NK-92 (cell line): ENCODE results near the gene PPL.
"Not testable (repeated sequence)": the region's sequence is repeated elsewhere in the genome, so short reads cannot be mapped to it uniquely, and the experiment has no call there.

Experiments used
- DNase-seq: peaks from one replicate; lab custom pipeline; 2025; ENCODE audit not compliant: unreplicated experiment; lab: John Stamatoyannopoulos, UW

The PPL gene

GRCh38 chr16:4936181-4936990, 562 bp downstream of the PPL start:
- no peak for DNase-seq

DNA sequence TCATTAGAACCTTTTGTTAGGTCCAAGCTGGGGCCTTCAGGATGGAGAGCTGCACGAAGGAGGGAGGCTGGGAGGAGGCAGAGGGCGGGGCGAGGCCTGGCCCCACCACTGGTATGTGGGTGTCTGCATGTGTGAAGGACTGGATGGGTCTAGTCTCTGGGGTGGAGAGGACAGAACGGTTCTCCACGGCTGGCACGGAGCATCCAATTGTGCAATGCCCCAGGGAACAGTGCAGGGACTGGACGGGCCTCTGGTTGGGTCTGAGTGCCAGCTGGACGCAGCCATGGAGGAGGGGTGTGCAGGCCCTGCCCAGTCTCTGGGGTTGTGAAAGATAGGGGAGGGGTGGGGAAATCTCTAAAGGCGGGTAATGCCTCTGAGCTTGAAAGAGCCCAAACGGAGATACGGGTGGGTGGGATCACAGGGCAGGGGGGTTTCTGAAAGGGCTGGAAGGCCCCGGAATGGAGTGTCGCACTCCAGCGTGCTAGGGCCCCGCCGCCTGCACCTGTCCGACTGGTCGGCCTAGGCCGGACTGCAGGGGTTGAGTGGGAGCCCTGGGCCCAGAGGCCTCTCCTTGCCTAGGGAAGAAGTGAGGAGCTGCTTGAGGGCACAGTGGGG, 1.6 kb downstream of the PPL start:
- no peak for DNase-seq

- DNase-seq, result no peak
Measured at GRCh38 chr16:4934591-4934990, 2.4 kb downstream of the PPL start.

GRCh38 chr16:4933871-4934395, 3.0 kb downstream of the PPL start:
- no peak for DNase-seq

DNA sequence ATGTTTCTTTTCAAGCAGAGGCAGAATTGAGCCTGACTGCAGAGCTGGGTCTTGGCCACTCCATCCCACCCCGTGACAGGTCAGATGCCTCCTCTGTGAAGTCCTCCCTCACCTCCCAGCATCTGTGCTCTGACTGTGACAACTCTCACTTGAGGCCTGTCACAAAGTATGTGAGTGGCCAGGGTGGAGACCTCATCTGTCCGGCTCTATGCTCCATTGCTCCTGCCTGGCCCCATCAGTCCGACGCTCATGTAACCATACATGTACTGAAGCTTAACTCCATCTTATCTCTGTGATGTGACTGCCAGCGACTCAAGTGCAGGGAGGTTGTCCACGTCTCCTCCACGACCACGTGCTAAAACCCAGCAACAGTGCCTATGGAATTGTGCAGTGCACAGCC, 3.5 kb downstream of the PPL start:
- DNase-seq, result no peak

GRCh38 chr16:4931381-4931780, 5.6 kb downstream of the PPL start:
- no peak for DNase-seq

DNA sequence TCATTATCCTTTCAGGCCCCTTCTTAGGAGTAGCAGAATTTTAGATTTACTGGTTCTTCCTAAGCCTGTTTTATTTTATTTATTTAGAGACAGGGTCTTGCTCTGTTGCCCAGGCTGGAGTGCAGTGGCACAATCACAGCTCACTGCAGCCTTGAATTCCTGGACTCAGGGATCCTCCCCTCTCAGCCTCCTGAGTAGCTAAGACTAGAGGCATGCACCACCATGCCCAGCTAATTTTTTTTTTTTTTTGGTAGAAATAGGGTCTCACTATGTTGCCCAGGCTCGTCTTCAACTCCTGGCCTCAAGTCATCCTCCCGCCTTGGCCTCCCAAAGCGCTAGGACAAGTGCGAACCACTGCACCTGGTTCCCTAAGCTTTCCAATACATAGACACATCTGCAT, 7.3 kb downstream of the PPL start:
- DNase-seq, result not testable (repeated sequence)

DNA sequence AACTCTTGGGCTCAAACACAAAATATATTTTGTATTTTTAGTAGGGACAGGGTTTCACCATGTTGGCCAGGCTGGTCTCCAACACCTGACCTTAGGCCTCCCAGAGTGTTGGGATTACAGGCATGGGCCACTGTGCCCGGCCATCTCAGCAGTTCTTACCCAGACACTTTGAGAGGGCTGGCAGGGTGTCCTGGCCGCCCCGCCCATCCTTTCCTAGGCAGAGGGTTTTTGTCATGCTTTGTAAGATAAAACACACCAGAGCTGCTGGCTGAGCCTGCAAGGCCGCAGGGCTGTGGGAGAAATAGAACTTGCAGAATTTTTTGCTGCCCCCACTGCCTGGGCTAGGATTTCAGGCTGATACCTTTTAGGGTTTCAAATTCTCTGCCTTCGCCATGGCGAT, 8.7 kb downstream of the PPL start:
- no peak for DNase-seq

DNA sequence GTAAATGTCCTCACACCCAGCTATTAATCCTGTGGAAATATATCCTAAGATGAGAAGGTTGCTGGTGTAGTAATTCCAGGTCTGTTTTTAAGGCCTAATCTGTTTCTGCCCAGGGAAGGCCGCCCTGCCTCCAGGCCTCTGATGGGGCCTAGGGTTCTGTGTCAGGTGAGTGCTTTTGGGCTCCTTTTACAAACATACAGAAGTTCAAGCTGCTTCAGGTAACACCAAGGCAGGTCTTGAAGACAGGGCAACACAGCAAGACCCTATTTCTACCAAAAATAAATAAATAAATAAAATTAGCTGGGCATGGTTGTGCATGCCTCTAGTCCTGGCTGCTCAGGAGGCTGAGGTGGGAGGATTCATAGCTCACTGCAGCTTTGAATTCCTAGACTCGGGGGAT, 9.3 kb downstream of the PPL start:
- no peak for DNase-seq

GRCh38 chr16:4926928-4927327, 10.0 kb downstream of the PPL start:
- DNase-seq, result no peak

DNA sequence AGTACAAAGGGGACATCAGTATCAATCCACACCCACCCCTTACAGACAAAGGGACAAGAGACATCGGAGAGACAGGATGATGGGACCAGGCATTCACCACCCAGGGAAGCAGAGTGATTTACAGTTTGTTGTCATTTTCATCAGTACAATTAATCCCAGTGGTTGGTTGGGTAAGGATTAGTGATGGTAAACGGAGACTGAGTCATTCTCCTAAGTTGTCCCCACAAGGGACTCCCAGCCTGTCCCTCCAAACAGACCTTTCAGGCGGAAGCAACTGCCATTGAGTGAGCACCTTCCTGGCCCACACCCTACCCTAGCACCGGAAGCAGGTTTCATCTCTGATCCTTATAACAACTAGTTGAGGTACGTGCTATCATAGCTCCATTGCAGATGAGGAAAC, 11.2 kb downstream of the PPL start:
- no peak for DNase-seq

DNA sequence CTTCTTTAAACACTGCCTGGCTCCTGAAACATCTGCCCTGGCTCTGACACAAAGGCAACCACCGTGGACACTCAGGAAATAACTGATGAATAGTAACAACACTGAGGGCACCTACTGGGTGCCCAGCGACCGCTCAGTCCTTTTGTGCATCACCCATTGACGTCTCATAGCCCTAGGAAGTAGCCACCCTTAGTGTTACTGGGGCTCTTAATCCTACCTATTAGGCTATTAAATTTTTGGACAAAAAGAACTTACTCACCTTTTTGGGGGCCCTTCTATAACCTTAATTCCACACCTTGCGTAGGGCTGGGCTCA, 11.7 kb downstream of the PPL start:
- DNase-seq, result no peak

GRCh38 chr16:4924593-4925292, 12.2 kb downstream of the PPL start:
- DNase-seq, result no peak

DNA sequence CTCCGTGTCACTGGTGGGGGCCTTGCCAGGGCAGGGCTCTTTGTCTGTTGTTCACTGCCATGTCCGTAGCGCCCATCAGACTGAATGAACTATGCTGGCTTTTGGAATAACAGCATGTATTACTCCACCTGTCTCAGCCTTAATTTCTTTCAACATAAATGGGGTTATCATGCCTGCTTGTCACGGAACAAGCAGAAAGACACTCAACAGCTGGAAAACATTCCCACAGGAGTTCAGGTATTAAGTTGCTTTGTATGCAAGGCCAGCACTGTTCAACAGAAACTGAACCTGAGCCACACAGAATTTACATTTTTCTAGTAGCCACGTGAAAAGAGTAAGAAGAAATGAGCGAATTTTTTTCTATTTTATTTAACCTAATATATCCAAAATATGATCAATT, 13.1 kb downstream of the PPL start:
- DNase-seq, result no peak

- no peak for DNase-seq
Measured at GRCh38 chr16:4922721-4923342, 14.1 kb downstream of the PPL start.

GRCh38 chr16:4920826-4921225, 16.1 kb downstream of the PPL start:
- no peak for DNase-seq

DNA sequence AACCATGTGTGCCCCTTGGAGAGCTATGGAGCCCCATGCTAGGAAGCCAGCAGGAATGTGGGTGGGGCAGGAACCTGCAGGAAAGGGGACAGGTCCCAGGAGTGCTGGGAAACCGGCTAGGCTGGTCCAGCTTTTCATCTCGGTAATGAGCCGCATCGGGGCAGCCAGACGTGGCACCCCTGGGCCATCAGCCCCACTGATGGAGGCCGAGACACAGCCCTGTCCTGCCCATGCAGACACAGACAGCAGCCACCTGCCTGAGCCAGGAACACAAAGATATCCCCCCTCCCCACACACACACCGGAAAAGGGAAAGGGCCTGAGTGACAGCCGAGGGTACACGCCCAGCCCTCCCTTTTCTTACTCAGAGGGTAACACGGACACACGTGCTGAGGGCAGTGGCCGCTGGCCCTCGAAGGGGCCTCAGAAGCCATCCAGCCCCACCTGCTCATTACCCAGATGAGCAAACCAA, 18.1 kb downstream of the PPL start:
- no peak for DNase-seq

- no peak for DNase-seq
Measured at GRCh38 chr16:4917117-4917516, 19.8 kb downstream of the PPL start.

- no peak for DNase-seq
Measured at GRCh38 chr16:4915226-4915761, 21.7 kb downstream of the PPL start.

- DNase-seq, result no peak
Measured at GRCh38 chr16:4914528-4915225, 22.3 kb downstream of the PPL start.
